Activated naive CD4-positive, alpha-beta T cell treated with anti-CD3 and anti-CD28 coated beads, Interleukin-2, amount 50 U/mL, for 16 hours (primary cell): Measurements from ENCODE around the gene DHFR.

Experiments used
- DNase-seq: peaks from one replicate; pipeline ENCODE4 v3.0.0-alpha.2; 2020

DHFR gene

DNA sequence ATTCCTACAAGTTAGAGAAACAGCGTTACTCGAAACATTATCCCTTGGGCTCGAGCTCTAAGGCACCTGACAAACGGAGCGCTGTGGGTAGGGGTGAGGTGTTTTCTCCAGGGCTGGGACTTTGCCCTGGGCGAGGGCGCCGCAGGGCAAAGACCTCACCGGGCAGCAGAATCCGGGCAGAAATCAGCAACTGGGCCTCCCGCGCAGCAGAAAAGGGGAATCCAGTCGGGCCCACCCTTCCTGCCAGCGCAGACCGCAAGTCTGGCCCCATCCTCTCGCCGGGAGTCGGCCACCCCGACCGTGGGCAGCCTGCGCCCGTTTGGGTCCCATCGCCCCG is 761 bp downstream of the DHFR start:
- no peak for DNase-seq

DNA sequence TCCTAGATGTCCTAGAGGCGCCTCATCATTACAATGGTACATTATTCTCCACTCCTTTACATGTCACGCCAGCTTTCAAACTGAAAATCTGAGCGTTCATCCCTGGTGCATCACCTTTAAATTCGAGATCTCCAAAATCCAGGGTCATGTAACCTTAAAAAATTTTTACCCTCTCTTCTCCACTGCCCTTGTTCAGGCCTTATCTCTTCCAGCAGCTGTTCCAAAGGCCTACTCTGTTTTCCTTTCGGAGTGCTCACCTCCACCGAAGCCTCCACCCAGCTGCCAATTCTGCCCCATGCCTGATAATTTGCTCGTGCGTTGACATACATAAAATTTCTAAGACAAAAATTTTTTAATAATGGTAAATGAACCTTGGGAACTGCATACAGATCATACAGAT is 1.3 kb downstream of the DHFR start:
- no peak for DNase-seq

DNA sequence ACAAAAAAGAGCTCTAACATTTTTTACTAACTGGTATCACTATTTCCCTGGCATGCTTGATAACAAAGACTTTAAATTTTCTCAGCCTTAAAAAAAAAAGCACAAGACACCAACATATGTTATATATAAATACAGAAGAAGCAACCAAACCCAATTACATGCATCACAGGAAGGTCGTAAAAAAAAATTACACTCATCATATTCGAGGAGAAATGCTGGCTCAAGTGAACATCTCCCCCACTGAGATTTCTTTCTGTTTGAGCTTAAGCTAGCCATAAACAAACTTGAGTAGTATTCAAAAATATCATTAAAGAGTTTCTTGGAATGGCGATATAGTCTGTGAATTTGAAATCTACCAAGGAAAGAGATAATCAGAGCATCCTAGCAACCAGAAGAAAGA is 7.9 kb downstream of the DHFR start:
- DNase-seq, result no peak

DNA sequence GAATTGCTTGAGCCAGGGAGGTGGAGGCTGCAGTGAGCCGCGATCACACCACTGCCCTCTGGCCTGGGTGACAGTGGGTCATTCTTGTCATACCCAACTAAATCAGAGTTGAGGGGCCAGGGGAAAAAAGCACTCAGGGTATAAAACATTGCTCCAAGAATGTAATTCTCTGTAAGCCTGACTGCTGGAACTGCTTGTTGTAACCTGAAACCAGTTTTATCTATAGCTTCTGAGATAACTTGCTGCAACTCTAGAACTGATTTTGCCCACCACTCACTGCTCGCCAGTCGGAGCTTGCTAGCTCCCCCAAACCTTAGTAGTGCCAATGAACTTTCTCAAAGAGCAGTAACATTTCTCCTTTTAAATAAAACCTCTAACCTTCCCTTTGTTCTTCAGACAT is 9.9 kb downstream of the DHFR start:
- DNase-seq, result no peak

DNA sequence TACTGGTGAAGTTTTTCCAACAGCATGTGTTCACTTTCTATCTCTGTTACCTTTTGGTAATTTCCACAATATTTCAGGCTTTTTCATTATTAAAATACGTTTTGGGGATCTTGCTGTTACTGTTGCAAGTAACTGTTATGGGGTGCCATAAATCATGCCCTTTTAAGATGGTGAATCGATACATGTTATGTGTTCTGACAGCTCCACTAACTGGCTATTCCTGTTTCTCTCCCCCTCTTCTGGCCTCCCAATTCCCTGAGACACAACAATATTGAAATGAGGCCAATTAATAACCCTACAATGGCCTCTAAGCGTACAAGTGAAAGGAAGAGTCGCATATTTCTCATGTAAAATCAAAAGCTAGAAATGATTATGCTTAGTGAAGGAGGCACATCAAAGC is 13.4 kb downstream of the DHFR start:
- no peak for DNase-seq

DNA sequence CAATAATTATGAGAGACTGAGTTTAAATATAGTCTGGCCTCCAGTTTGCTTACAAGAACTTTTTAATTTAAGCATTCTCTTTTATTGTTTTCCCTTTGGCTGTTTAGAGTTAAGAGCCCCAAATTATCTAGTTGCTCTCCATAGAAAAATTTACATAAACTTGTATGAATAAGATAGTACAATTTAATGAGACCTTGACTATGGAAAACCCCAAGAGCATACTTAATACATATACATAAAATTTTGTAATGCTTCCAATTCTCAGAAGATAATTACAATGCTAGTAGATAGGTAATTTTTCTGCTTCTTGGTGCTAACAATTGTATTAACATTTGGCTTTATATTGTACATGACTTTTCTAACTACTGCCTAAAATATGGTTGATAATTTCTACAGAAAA is 20.6 kb downstream of the DHFR start:
- DNase-seq, result no peak

DNA sequence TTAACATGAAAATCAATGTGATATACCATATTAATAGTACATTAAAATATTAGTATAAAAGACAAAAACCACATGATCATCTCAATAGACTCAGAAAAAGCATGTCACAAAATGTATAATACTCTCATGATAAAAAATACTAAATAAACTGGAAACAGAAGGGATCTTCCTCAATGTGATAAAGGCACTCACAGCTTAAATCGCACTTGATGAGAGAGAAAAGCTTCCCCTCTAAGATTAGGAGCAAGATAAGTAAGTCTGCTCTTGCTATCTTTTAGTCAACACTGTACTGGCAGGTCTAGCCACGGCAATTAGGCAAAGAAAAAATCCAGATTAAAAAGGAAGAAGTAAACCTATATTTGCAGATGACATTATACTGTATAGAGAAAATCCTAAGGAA is 22.1 kb downstream of the DHFR start:
- no peak for DNase-seq

DNA sequence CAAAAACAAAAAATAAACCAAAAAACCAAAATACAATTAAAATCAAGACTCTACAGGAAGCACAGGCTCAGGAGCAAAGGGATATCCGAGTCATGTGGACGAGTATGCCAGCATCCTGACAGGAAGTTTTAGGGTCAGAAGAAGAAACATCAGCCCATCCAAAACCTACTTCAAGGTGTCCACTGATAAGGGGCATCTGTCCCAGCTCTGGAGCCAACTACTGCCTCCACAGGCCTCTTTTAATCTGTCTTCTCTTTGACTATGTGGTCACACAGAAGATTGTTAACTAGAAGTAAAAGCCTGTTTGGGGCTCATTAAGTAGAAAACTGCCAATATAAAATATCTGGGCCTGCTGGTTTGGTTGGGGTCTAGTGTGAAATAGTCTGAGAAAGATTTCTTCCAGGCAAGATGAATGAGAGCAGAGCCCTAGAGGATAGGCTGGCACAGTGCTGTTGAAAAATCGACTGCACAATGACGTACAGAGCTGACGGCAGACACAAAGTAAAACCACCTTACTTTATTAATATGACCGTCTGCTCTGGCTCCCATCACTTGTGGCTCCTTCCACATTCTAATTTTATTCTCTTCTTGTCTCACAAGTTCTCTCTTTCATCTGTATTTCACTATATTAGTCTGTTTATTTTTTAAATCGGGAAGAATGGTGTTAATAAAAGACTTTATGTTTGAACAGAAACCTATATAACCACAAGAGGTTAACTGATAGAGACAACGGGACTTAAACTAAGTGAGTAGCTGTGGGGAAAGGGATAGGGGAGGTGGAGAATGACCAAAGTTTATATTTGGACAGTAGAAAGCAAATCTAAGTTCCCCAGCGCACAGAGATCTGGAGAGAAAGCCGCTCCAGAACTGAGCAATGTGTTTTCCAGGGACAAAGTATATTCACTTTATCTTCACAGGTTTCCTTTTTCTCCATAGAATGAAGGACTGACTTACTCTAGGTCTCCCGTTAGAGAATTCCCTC is 23.2 kb downstream of the DHFR start:
- no peak for DNase-seq

DNA sequence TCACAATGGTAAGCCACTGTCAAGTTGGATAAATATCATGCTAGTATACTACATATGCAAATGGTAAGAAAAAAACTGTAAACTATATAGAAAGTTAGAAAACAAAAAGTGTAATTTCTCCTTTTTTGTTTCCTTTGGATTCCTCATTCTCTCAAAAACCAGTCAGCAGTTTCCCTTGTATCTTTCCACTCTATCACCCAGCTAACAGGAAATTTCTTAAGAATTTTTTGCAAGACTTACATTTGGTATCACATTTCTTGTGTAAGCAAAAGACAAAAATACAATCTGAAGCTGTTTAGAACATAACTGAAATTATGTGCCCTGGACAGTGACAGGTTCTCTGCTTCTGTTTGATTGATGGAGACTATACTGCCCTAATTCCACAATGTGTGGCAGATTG is 25.5 kb downstream of the DHFR start:
- no peak for DNase-seq

DNA sequence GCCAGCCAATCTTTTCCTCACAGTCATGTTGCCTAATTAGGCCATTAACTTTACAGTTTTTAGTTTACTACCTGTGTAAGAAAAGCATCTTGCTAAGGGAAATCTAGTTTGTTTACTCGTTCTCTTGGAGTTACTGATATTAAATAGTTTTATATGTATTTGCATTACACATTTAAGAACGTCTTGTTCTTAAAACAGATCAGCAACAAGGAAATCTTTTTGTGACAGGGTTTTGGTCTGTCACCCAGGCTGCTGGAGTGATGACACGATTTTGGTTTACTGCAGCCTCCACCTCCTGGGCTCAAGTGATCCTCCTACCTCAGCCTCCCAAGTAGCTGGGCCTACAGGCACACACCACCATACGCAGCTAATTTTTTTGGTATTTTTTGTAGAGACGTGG is 29.6 kb downstream of the DHFR start:
- DNase-seq, result no peak

DNA sequence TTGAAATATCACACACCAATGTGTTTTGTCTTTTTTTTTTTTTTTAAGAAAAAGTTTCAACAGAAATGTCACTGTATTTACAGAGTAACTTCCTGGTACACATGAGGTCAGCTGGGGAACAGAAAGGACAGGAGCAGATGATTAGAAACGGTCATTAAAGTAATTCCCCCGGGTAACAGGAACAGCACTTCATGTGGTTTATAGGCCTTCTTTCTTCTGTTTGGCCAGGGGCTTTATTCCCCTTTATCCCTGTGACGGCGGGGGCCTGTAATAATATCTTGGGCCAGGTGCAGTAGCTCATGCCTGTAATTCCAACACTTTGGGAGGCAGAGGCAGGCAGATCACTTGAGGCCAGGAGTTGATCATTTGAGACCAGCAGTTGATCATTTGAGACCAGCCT is 30.8 kb downstream of the DHFR start:
- no peak for DNase-seq

DNA sequence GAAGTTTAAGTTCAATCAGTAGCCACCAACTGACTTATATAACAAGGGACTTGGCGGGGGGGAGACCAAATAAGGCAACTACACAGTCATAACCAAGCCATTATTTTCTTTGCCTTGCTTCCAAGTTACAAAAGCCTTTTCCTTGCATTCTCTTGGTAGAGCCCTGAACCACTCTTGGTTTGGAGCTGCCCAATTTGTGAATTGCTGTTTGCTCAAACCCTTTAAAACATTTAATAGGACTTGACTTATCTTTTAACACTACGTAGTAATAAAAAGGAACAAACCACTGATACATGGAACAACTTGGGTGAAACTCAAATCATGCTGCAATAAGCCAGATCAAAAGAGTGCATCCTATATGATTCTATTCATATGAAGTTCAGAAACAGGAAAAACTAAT is 32.0 kb downstream of the DHFR start:
- no peak for DNase-seq

DNA sequence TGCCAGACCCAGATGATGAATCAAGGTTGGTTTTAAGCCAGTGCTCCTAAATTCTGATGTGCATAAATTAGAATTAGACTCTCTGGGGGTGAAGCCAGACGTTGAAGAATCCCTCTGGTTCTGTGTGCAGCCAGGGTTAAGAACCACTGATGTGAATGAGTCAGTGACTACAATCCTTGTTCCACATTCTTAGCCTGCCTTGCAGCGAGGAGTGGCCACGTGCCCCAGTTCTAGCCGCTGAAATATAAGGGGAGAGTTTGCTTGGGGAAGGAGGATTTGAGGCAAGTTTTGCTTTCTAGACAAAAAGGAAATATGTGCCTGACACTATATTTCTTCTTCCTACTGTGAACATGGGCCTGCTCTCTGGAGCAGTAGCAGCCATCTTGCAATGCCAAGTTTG is 34.6 kb downstream of the DHFR start:
- no peak for DNase-seq

DNA sequence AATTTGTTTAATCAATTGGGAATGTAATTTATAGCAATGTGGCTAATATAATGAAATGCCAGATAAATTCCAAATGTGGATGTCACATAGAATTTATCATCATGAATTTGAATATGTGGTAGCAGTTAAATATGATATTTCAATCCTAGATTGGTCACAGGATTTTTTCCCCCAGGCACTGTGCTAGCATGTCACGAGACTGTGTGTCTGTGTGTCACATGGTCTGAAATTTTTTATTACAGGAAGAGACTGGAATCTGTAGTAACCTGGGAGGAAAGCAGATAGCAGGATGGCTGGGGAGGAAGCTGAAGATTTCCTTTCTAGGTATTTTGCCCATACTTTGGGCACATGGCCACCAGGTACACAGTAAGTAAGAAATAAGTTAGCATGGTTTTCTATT is 35.7 kb downstream of the DHFR start:
- DNase-seq, result no peak

DNA sequence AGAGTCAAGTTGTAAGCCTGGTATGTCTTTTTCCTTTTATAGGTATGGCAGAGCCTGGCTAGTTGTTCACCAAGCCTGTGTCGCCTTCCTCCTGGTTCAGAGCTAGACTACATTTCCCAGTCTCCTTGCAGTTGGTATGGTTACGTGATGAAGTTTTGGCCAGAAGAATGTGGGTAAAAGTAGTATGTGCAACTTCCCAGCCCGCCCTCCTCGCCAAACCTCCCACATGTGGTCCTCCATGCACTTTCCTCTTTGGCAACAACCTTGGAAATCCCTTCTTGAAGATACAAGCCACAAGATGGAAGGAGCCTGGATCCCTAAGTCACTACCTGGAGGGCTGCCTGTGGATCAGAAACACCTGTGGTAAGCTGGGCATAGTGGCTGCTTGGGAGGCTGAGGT is 36.3 kb downstream of the DHFR start:
- no peak for DNase-seq

DNA sequence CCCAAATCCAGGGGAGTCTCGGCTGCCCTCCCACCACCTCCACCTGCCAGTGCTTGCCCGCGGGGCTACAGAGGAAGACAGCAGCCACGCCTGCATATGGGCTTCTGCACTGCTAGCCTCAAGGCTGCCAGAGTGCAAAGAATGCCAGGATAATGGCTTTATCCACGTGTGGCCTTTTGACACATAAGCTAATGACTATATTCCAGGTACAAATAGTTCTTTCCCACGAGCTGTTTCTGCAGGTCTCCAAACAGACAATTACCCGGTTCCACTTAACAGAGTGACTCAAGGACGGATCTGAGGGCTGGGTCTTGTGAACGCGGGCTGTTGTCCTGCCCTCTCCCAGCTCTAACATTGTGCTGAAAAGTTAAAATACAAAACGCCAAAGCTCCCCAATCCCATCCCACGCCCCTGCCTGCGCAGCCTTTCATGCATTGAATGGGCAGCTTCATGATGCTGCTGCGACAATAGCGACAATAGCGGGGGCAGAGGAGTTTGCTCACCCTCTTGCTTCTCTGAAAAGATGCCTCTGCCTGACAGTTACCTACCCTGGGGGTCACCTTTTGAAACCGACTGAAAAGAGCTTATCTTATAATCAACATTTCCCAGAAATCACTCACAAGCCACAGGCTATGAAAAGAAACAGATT is 39.4 kb downstream of the DHFR start:
- DNase-seq, result no peak

DNA sequence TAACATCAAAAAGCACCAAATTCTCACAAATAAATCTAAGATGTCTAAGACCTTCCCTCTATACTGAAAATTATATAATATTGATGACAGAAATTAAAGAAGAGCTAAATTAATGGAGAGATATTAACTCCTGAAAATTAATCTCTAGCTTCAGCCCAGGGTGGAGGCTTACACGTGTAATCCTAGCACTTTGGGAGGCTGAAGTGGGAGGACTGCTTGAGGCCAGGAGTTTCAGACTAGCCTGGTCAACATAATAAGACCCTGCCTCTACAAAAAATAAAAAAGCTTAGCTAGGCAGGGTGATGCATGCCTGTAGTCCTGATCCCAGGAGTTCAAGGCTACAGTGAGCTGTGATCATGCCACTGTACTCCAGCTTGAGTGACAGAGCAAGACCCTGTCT is 45.1 kb downstream of the DHFR start:
- no peak for DNase-seq

DNA sequence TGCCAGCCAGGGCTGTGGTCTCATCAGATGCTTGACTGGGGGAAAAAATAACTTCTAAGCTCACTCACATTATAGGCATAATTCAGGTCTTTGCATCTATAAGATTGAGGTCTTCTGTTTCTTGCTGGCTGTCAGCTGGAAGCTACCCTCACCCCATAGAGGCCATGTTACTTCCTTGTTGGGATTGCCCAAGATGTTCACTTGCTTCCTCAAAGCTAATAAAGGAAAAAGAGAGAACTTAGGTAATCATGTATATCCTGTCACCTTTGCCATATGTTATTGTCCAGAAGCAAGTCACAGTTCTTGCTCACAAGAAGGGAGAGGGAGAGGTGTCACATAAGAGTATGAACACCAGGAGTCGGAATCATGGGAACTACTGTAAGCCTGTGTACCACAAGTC is 46.1 kb downstream of the DHFR start:
- no peak for DNase-seq

DNA sequence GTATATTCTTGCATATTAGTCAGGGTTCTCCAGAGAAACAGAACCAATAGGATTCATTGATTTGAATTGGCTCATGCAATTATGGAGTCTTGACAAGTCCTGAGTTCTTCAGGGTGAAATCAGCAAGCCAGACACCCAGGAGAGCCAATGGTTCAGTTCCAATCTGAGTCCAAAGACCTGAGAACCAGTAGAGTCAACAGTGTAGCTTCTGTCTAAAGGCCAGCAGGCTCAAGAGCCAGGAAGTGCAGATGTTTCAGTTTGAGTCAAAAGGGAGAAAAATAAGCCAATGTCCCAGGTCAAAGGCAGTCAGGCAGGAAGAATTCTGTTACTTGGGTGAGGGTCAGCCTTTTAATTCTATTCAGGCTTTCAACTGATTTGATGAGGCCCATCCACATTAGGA is 47.0 kb downstream of the DHFR start:
- no peak for DNase-seq

DNA sequence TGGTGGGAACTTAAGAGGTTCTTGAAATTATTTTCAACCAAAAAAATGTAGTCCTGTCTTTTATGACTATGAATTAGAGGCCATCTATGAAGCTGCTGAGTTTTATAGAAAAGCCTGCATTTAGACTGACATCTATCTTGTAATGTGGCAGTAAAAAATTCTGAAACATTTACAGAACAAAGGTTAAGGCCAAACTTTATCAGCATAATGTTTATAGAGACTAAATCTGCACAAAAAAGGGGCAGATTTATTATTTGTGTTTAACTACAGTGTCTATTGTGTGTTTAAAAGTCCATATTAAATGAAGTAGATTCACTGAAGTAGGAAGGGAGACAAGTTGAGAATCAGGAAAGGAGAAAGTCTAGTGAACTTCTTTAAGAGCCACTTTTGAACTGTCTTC is 47.4 kb downstream of the DHFR start:
- no peak for DNase-seq

DNA sequence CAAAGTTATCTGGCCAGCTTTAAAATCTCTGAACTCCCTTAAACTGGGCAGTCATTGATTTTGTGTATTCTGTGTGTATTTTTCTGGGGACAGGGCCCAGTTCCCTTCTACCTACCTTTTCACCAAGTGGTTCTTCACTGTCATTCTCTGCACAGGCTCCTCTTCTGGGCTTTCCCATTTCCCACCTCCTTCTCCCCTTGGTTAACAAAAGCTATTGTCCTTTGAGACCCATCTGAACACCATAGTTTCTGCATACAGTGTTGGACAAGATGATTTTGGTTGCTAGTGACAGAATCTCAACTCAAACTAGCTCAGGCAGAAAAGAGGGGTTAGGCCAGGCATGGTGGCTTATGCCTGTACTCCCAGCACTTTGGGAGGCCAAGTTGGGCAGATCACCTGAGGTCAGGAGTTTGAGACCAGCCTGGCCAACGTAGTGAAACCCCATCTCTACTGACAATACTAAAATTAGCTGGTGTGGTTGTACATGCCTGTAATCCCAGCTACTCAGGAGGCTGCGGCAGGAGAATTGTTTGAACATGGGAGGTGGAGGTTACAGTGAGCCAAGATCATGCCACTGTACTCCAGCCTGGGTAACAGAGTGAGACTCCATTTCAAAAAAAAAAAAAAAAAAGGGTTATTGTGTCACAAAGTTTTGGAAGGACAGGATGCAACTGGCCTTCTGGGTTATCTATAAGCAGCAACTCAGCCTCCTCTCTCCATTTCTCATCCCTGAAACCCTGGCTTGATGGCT is 53.7 kb downstream of the DHFR start:
- DNase-seq, result no peak

DNA sequence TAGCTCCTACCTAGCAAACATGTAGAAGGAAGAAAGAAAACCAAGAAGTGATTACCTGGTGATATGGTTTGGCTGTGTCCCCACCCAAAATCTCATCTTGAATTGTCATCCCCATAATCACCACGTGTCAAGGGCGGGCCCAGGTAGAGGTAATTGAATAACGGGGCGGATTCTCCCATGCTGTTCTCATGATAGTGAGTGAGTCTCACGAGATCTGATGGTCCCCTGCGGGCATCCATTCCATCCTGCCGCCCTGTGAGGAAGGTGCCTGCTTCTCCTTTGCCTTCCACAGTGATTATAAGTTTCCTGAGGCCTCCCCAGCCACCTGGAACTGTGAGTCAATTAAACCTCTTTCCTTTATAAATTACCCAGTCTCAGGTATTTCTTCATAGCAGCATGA is 57.3 kb downstream of the DHFR start:
- DNase-seq, result no peak

DNA sequence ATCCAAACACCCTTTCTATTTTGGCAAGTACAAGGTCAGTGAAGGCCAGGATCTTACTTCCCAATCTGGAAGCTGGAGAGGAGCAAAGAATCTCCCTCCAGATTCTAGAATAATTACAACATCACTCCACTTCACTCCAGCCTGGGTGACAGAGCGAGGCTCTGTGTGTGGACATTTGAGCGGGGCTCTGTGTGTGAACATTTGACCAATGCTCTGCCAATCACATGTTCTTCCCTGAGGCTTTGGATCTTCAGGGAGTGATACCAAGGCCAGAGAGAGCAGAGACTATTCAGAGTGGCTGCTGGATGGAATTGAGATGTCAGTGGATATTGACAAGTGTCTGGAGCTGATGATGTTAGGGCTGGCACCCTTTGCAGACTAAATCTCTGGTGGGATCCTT is 60.0 kb downstream of the DHFR start:
- no peak for DNase-seq

DNA sequence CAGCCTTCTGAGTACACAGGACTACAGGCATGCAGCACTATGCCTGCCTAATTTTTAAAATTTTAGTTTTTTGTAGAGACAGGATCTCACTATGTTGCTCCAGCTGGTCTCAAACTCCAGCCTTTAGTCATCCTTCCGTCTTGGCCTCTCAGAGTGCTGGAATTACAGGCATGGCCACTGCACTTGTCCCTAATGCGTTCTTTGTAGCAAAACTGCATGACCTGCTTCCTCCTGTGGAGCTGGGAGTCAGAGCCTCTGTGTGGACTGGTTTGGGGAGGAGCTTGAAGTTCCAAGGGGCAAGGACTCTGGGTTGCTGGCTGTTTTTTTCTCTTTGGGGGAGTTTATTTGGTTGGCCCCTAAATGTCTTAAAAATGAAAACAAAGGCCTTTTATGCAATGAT is 62.0 kb downstream of the DHFR start:
- no peak for DNase-seq
